ENCODE data around the gene CLSTN2. TPM values are rescaled to one million over a fixed set of nuclear protein-coding genes. Genes with fewer than 3 reads are reported as not detected.
A peak's percentile ranks its signal among the peaks of the same experiment; 100 is the strongest.

CLSTN2 gene
- total and polyA plus RNA-seq, 4 donors: 20.7 to 44.5 (median 22.7) TPM

DNA sequence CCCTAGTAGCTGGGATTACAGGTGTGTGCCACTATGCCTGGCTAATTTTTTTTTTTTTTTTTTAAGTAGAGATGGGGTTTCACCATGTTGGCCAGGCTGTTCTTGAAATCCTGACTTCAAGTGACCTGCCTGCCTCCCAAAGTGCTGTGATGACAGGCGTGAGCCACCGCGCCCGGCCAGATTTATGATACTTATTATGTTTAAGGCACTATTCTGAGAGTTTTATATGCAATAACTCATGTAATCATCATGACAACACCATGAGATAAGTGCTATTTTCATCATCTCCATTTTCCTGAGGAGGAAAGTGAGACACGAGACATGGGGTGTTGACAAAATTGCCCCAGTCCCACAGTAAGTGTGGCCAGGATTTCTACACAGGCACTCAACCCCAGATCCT is 376.4 kb downstream of the CLSTN2 start:
- no CpG with 5 or more reads among the region's 5 CpGs for WGBS (ENCODE audit: insufficient coverage)
- Histone ChIP-seq H3K4me3 (ENCODE audit: low read depth, low read length) (no peak overlapping the region), H3K9me3 (ENCODE audit: control insufficient read depth, insufficient read depth, low read length) (no peaks in the 10 kb centered on the region), H3K4me1 (ENCODE audit: control insufficient read depth, insufficient read depth, low read length) (peaks cover 4% of the 10 kb centered on the region), H3K36me3 (ENCODE audit: control insufficient read depth, insufficient read depth, low read length) (no peaks in the 10 kb centered on the region), H3K27me3 (ENCODE audit: control insufficient read depth, insufficient read depth, low read length) (no peaks in the 10 kb centered on the region), H3K27ac (ENCODE audit: low read depth, low read length) (no peak overlapping the region)
- DNase-seq (ENCODE audit: low read depth in 4 of 6, low spot score in 6 of 6): no peak

GRCh38 chr3:140315955-140316354 is 381.0 kb downstream of the CLSTN2 start:
- Histone ChIP-seq H3K4me3 (ENCODE audit: low read depth, low read length) (no peak overlapping the region), H3K9me3 (ENCODE audit: control insufficient read depth, insufficient read depth, low read length) (no peaks in the 10 kb centered on the region), H3K4me1 (ENCODE audit: control insufficient read depth, insufficient read depth, low read length) (peaks cover 4% of the 10 kb centered on the region), H3K27ac (ENCODE audit: low read depth, low read length) (no peak overlapping the region), H3K27me3 (ENCODE audit: control insufficient read depth, insufficient read depth, low read length) (no peaks in the 10 kb centered on the region), H3K36me3 (ENCODE audit: control insufficient read depth, insufficient read depth, low read length) (no peaks in the 10 kb centered on the region)
- DNase-seq (ENCODE audit: low read depth in 4 of 6, low spot score in 6 of 6): peak in 2 of 6 donors; percentile 79 to 83

- H3K4me3 ChIP-seq (ENCODE audit: low read depth, low read length): no peak overlapping the region
- no peak overlapping the region for H3K27ac ChIP-seq (ENCODE audit: low read depth, low read length)
- no peak for DNase-seq (ENCODE audit: low read depth in 4 of 6, low spot score in 6 of 6)
- no peaks in the 10 kb centered on the region for H3K27me3 ChIP-seq (ENCODE audit: control insufficient read depth, insufficient read depth, low read length)
- 14% methylated on average over 1 of the region's 1 CpG for WGBS (ENCODE audit: insufficient coverage)
- peaks cover 4% of the 10 kb centered on the region for H3K4me1 ChIP-seq (ENCODE audit: control insufficient read depth, insufficient read depth, low read length)
- no peaks in the 10 kb centered on the region for H3K9me3 ChIP-seq (ENCODE audit: control insufficient read depth, insufficient read depth, low read length)
- H3K36me3 ChIP-seq (ENCODE audit: control insufficient read depth, insufficient read depth, low read length): no peaks in the 10 kb centered on the region
Measured at GRCh38 chr3:140316466-140316865, 381.5 kb downstream of the CLSTN2 start.

- no peaks in the 10 kb centered on the region for H3K27me3 ChIP-seq (ENCODE audit: control insufficient read depth, insufficient read depth, low read length)
- H3K36me3 ChIP-seq (ENCODE audit: control insufficient read depth, insufficient read depth, low read length): no peaks in the 10 kb centered on the region
- WGBS (ENCODE audit: insufficient coverage): 83% methylated on average over 2 of the region's 2 CpGs
- no peak for DNase-seq (ENCODE audit: low read depth in 4 of 6, low spot score in 6 of 6)
- H3K4me3 ChIP-seq (ENCODE audit: low read depth, low read length): no peak overlapping the region
- no peaks in the 10 kb centered on the region for H3K9me3 ChIP-seq (ENCODE audit: control insufficient read depth, insufficient read depth, low read length)
- no peak overlapping the region for H3K27ac ChIP-seq (ENCODE audit: low read depth, low read length)
- H3K4me1 ChIP-seq (ENCODE audit: control insufficient read depth, insufficient read depth, low read length): peaks cover 4% of the 10 kb centered on the region
Measured at GRCh38 chr3:140316868-140317400, 381.9 kb downstream of the CLSTN2 start.

GRCh38 chr3:140319739-140320138 is 384.8 kb downstream of the CLSTN2 start:
- DNase-seq (ENCODE audit: low read depth in 4 of 6, low spot score in 6 of 6): peak in 1 of 6 donors; percentile 61
- H3K4me3 ChIP-seq (ENCODE audit: low read depth, low read length): no peak overlapping the region
- peaks cover 4% of the 10 kb centered on the region for H3K4me1 ChIP-seq (ENCODE audit: control insufficient read depth, insufficient read depth, low read length)
- no peaks in the 10 kb centered on the region for H3K27me3 ChIP-seq (ENCODE audit: control insufficient read depth, insufficient read depth, low read length)
- no peaks in the 10 kb centered on the region for H3K36me3 ChIP-seq (ENCODE audit: control insufficient read depth, insufficient read depth, low read length)
- WGBS (ENCODE audit: insufficient coverage): 17% methylated on average over 2 of the region's 2 CpGs
- H3K27ac ChIP-seq (ENCODE audit: low read depth, low read length): no peak overlapping the region
- H3K9me3 ChIP-seq (ENCODE audit: control insufficient read depth, insufficient read depth, low read length): no peaks in the 10 kb centered on the region

DNA sequence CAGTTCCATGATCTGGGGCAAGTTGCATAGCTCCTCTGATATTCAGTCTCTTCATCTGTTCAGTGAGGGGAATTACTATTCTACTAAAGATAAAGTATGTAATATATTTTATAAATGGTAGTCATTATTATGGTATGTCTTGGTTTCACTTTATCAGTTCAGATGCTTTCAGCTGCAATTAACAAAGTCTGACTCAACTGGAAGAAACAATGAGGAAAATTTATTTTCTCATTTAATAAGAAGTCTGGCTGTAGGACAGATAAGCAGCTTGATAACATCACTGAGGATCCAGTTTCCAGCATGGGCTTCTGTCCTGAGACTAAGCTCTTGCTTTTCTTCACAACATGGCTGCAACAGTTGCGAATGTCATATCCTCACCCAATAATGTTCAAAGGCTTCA is 388.6 kb downstream of the CLSTN2 start:
- no peaks in the 10 kb centered on the region for H3K27me3 ChIP-seq (ENCODE audit: control insufficient read depth, insufficient read depth, low read length)
- H3K9me3 ChIP-seq (ENCODE audit: control insufficient read depth, insufficient read depth, low read length): no peaks in the 10 kb centered on the region
- H3K36me3 ChIP-seq (ENCODE audit: control insufficient read depth, insufficient read depth, low read length): no peaks in the 10 kb centered on the region
- no peak overlapping the region for H3K4me3 ChIP-seq (ENCODE audit: low read depth, low read length)
- 89% methylated on average over 1 of the region's 1 CpG for WGBS (ENCODE audit: insufficient coverage)
- DNase-seq (ENCODE audit: low read depth in 4 of 6, low spot score in 6 of 6): no peak
- H3K4me1 ChIP-seq (ENCODE audit: control insufficient read depth, insufficient read depth, low read length): no peaks in the 10 kb centered on the region
- H3K27ac ChIP-seq (ENCODE audit: low read depth, low read length): no peak overlapping the region

- Histone ChIP-seq H3K36me3 (ENCODE audit: control insufficient read depth, insufficient read depth, low read length) (no peaks in the 10 kb centered on the region), H3K27me3 (ENCODE audit: control insufficient read depth, insufficient read depth, low read length) (no peaks in the 10 kb centered on the region), H3K27ac (ENCODE audit: low read depth, low read length) (no peak overlapping the region), H3K9me3 (ENCODE audit: control insufficient read depth, insufficient read depth, low read length) (no peaks in the 10 kb centered on the region), H3K4me1 (ENCODE audit: control insufficient read depth, insufficient read depth, low read length) (peaks cover 9% of the 10 kb centered on the region), H3K4me3 (ENCODE audit: low read depth, low read length) (no peak overlapping the region)
- DNase-seq (ENCODE audit: low read depth in 4 of 6, low spot score in 6 of 6): peak in 1 of 6 donors; percentile 79
- 54% methylated on average over 2 of the region's 2 CpGs for WGBS (ENCODE audit: insufficient coverage)
Measured at GRCh38 chr3:140332131-140332530, 397.1 kb downstream of the CLSTN2 start.

- DNase-seq (ENCODE audit: low read depth in 4 of 6, low spot score in 6 of 6): peak in 1 of 6 donors; percentile 37
- 73% methylated on average over 3 of the region's 5 CpGs for WGBS (ENCODE audit: insufficient coverage)
- Histone ChIP-seq H3K27ac (ENCODE audit: low read depth, low read length) (no peak overlapping the region), H3K4me3 (ENCODE audit: low read depth, low read length) (no peak overlapping the region), H3K36me3 (ENCODE audit: control insufficient read depth, insufficient read depth, low read length) (no peaks in the 10 kb centered on the region), H3K4me1 (ENCODE audit: control insufficient read depth, insufficient read depth, low read length) (peaks cover 9% of the 10 kb centered on the region), H3K27me3 (ENCODE audit: control insufficient read depth, insufficient read depth, low read length) (no peaks in the 10 kb centered on the region), H3K9me3 (ENCODE audit: control insufficient read depth, insufficient read depth, low read length) (no peaks in the 10 kb centered on the region)
Measured at GRCh38 chr3:140334132-140334929, 399.3 kb downstream of the CLSTN2 start.

GRCh38 chr3:140336465-140336864 is 401.5 kb downstream of the CLSTN2 start:
- 75% methylated on average over 1 of the region's 3 CpGs for WGBS (ENCODE audit: insufficient coverage)
- H3K4me3 ChIP-seq (ENCODE audit: low read depth, low read length): no peak overlapping the region
- DNase-seq (ENCODE audit: low read depth in 4 of 6, low spot score in 6 of 6): peak in 1 of 6 donors; percentile 66

GRCh38 chr3:140338916-140339315 is 403.9 kb downstream of the CLSTN2 start:
- WGBS (ENCODE audit: insufficient coverage): 86% methylated on average over 5 of the region's 6 CpGs
- Histone ChIP-seq H3K9me3 (ENCODE audit: control insufficient read depth, insufficient read depth, low read length) (no peaks in the 10 kb centered on the region), H3K27me3 (ENCODE audit: control insufficient read depth, insufficient read depth, low read length) (no peaks in the 10 kb centered on the region), H3K4me1 (ENCODE audit: control insufficient read depth, insufficient read depth, low read length) (peaks cover 7% of the 10 kb centered on the region), H3K27ac (ENCODE audit: low read depth, low read length) (no peak overlapping the region), H3K4me3 (ENCODE audit: low read depth, low read length) (no peak overlapping the region), H3K36me3 (ENCODE audit: control insufficient read depth, insufficient read depth, low read length) (no peaks in the 10 kb centered on the region)
- DNase-seq (ENCODE audit: low read depth in 4 of 6, low spot score in 6 of 6): no peak

More at GRCh38 chr3:140336465-140336864, 401.5 kb downstream of the CLSTN2 start:
- H3K36me3 ChIP-seq (ENCODE audit: control insufficient read depth, insufficient read depth, low read length): no peaks in the 10 kb centered on the region
- H3K9me3 ChIP-seq (ENCODE audit: control insufficient read depth, insufficient read depth, low read length): no peaks in the 10 kb centered on the region
- no peak overlapping the region for H3K27ac ChIP-seq (ENCODE audit: low read depth, low read length)
- H3K4me1 ChIP-seq (ENCODE audit: control insufficient read depth, insufficient read depth, low read length): peaks cover 11% of the 10 kb centered on the region
- H3K27me3 ChIP-seq (ENCODE audit: control insufficient read depth, insufficient read depth, low read length): no peaks in the 10 kb centered on the region

All from spinal cord (tissue), 10 donors.